PC-9 (cell line): ENCODE measurements around the gene CROT.

Experiments used
- EZH2 ChIP-seq: fragments of 200-600 bp; sonication (generic); IDR thresholded peaks from 2 replicates; pipeline ENCODE4 v1.8.0; 2017; ENCODE audit warnings: antibody characterized with exemption, low read depth
- TF ChIP-seq, protein P1 (sequence below): fragments of 200-600 bp; sonication (generic); conservative IDR thresholded peaks from 2 replicates; pipeline ENCODE4 v1.6.1; 2017; ENCODE audit warnings: mixed run types, antibody characterized with exemption, mild to moderate bottlenecking, moderate library complexity

DNA sequence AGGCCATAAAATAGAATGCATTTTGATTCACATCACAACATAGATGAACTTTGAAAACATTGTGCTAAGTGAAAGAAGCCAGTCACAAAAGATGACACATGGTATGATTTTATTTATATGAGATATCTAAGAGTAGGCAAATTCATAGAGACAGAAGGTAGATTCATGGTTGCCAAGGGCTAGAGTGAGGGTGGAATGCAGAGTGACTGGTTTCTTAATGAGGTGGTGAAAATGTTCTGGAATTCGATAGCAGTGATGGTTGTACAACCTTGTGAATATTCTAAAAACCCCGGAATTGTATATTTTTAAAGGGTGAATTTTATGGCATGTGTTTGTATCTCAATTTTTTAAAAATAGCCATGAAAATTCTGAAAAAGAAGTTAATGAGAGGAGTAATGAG is 87.1 kb downstream of the CROT start:
- TF ChIP-seq EZH2: no peak
- TF ChIP-seq, protein P1, sequence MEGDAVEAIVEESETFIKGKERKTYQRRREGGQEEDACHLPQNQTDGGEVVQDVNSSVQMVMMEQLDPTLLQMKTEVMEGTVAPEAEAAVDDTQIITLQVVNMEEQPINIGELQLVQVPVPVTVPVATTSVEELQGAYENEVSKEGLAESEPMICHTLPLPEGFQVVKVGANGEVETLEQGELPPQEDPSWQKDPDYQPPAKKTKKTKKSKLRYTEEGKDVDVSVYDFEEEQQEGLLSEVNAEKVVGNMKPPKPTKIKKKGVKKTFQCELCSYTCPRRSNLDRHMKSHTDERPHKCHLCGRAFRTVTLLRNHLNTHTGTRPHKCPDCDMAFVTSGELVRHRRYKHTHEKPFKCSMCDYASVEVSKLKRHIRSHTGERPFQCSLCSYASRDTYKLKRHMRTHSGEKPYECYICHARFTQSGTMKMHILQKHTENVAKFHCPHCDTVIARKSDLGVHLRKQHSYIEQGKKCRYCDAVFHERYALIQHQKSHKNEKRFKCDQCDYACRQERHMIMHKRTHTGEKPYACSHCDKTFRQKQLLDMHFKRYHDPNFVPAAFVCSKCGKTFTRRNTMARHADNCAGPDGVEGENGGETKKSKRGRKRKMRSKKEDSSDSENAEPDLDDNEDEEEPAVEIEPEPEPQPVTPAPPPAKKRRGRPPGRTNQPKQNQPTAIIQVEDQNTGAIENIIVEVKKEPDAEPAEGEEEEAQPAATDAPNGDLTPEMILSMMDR: no peak
